Naive thymus-derived CD4-positive, alpha-beta T cell (primary cell): ENCODE results near the gene TM9SF4. TPM values are rescaled to one million over a fixed set of nuclear protein-coding genes. Genes with fewer than 3 reads are reported as not detected.

Source experiments
- ATAC-seq: fragments of 150-1000 bp; cut with Tn5 transposase; 2 replicates; pipeline ENCODE4 v1.10.0; 2021; ENCODE audit warnings: mild to moderate bottlenecking, moderate library complexity
- CTCF ChIA-PET: fragments of 350-600 bp; sonication (Branson Sonifier 250); formaldehyde crosslinking; loops from one replicate; lab custom pipeline; 2021; ENCODE audit warnings: antibody characterized with exemption; lab: Charles Lee
- POLR2A ChIA-PET: fragments of 350-600 bp; sonication (Branson Sonifier 250); formaldehyde crosslinking; loops from one replicate; lab custom pipeline; 2021; ENCODE audit warnings: antibody characterized with exemption, inconsistent platforms; lab: Charles Lee
- DNase-seq, 9 donors: peaks; one replicate each; pipeline versions ENCODE4 v3.0.0 to v3.0.0-alpha.2; 2020 to 2022; ENCODE audit warnings: mixed read lengths in 1 of 9
- H3K27ac ChIP-seq: one replicate; pipeline ENCODE4 v1.7.0; 2013; ENCODE audit warnings: mild to moderate bottlenecking, low read depth, low read length, moderate library complexity
- H3K27me3 ChIP-seq, 2 donors: one replicate each; pipeline ENCODE4 v1.7.0; 2013; ENCODE audit warnings: low read length in 2 of 2, mild to moderate bottlenecking in 2 of 2, moderate library complexity in 2 of 2; ENCODE audit not compliant: control insufficient read depth in 2 of 2, insufficient read depth in 2 of 2
- H3K36me3 ChIP-seq, 3 experiments: 1 replicate in 2 of 3; 2 replicates in 1 of 3; pipeline ENCODE4 v1.7.0; 2013; ENCODE audit warnings: low read length in 3 of 3, mild to moderate bottlenecking in 3 of 3, moderate library complexity in 1 of 3; ENCODE audit not compliant: insufficient read depth in 3 of 3, control insufficient read depth in 2 of 3
- H3K4me1 ChIP-seq, 2 donors: one replicate each; pipeline ENCODE4 v1.7.0; 2013; ENCODE audit warnings: low read length in 2 of 2, mild to moderate bottlenecking in 2 of 2, moderate library complexity in 1 of 2; ENCODE audit not compliant: control insufficient read depth in 2 of 2, insufficient read depth in 2 of 2
- H3K4me3 ChIP-seq: 2 replicates; pipeline ENCODE4 v1.7.0; 2013; ENCODE audit warnings: mild to moderate bottlenecking, low read length
- H3K9me3 ChIP-seq, 3 experiments: 1 replicate in 2 of 3; 2 replicates in 1 of 3; pipeline ENCODE4 v1.7.0; 2013; ENCODE audit warnings: low read length in 3 of 3; ENCODE audit not compliant: control insufficient read depth in 2 of 3
- H3K27ac Mint-ChIP-seq, 9 donors: one replicate each; pipeline ENCODE4 v1.8.0; 2020 to 2022; ENCODE audit warnings: mixed read lengths in 9 of 9, mild to moderate bottlenecking in 8 of 9, moderate library complexity in 5 of 9, inconsistent platforms in 2 of 9
- H3K27me3 Mint-ChIP-seq, 5 donors: one replicate each; pipeline ENCODE4 v1.8.0; 2021 to 2022; ENCODE audit warnings: mixed read lengths in 5 of 5, mild to moderate bottlenecking in 1 of 5
- H3K36me3 Mint-ChIP-seq, 5 donors: one replicate each; pipeline ENCODE4 v1.8.0; 2020 to 2022; ENCODE audit warnings: mixed read lengths in 5 of 5, mild to moderate bottlenecking in 3 of 5, inconsistent platforms in 1 of 5
- H3K4me1 Mint-ChIP-seq, 7 donors: one replicate each; pipeline ENCODE4 v1.8.0; 2020 to 2022; ENCODE audit warnings: mixed read lengths in 7 of 7, mild to moderate bottlenecking in 3 of 7, inconsistent platforms in 1 of 7
- H3K4me3 Mint-ChIP-seq, 10 donors: one replicate each; pipeline ENCODE4 v1.8.0; 2020 to 2022; ENCODE audit warnings: mild to moderate bottlenecking in 10 of 10, mixed read lengths in 10 of 10, moderate library complexity in 6 of 10, inconsistent platforms in 2 of 10
- H3K9me3 Mint-ChIP-seq, 11 donors: one replicate each; pipeline ENCODE4 v1.8.0; 2020 to 2022; ENCODE audit warnings: mixed read lengths in 11 of 11, mild to moderate bottlenecking in 4 of 11, inconsistent platforms in 1 of 11, moderate library complexity in 1 of 11
- intact Hi-C, 2 donors: fragments of 100-400 bp; cut with micrococcal nuclease; formaldehyde crosslinking; loops; one replicate each; pipeline ENCODE4 v1.15.1; 2023
- polyA plus RNA-seq, 2 donors: library from polyadenylated mRNA; unstranded; fragments of 300-500 nt; fragmentation: Illumina TruSeq; gene quantifications; one replicate each; pipeline ENCODE4 v1.2.3, GENCODE V29; 2021
- total RNA-seq, 6 experiments: library from RNA in 5 of 6; stranded (reverse) in 5 of 6; gene quantifications; 1 replicate in 5 of 6; 2 replicates in 1 of 6; pipeline ENCODE4 v1.2.3 and lab custom pipeline; 2021 to 2026

Gene TM9SF4
- total and polyA plus RNA-seq, 7 experiments from 2014 or later: 31.2 to 61.0 (median 41.5) TPM

DNA sequence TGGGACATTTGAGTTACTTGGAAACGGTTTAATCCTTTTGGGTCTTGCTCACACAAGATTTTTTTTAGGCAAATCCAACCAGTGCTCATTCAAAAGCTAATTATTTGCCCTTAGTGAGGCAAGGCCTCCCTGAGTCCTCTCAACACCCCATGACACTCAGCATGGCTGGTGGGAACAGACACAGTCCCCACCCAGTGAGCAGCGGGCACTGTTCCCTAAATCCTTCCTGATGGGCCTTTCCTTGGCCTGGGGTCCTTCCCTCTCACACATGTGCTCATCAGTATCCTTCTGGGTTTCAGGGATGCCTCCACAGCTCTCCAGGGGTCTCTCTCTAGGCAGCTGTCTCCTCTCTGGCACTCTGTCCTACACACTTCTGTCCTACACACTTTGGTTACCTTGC, 70.0 kb downstream of the TM9SF4 start:
- DNase-seq: no peak
- Histone ChIP-seq H3K4me1 (no peaks in the 10 kb centered on the region), H3K4me3 (no peak overlapping the region), H3K36me3 (no peaks in the 10 kb centered on the region), H3K27me3 (no peaks in the 10 kb centered on the region), H3K27ac (no peak overlapping the region), H3K9me3 (no peaks in the 10 kb centered on the region)
- no peak overlapping the region for H3K27ac Mint-ChIP-seq
- peaks cover 0 to 4% (median 2%) of the 10 kb centered on the region in 5 donors for H3K36me3 Mint-ChIP-seq
- no peaks in the 10 kb centered on the region for H3K9me3 Mint-ChIP-seq
- H3K27me3 Mint-ChIP-seq: no peaks in the 10 kb centered on the region
- ChIA-PET POLR2A (no interaction called here), CTCF (no interaction called here)
- intact Hi-C loops: no loop called here
- peaks cover 0 to 3% (median 0%) of the 10 kb centered on the region in 7 donors for H3K4me1 Mint-ChIP-seq
- no peak for ATAC-seq
- H3K4me3 Mint-ChIP-seq: no peak overlapping the region

DNA sequence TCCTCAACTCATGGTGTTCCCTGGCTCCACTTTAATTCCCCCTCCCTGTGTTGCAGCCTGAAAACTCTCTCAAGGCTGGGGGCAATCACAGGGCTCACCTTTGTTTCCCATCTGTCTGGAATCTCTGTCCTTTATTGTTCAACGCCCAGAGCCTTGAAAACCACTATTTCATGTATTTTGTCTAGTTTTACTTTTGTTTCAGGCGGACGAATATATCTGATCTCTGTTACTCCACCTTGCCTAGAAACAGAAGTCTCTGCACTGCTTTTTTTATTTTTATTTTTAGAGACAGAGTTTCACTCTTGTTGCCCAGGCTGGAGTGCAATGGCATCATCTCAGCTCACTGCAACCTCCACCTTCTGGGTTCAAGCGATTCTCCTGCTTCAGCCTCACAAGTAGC, 70.4 kb downstream of the TM9SF4 start:
- H3K27me3 ChIP-seq: no peaks in the 10 kb centered on the region
- intact Hi-C loops: no loop called here
- Mint-ChIP-seq H3K9me3 (no peaks in the 10 kb centered on the region), H3K4me1 (peaks cover 0 to 6% (median 2%) of the 10 kb centered on the region in 7 donors), H3K4me3 (no peak overlapping the region), H3K36me3 (peaks cover 0 to 4% (median 2%) of the 10 kb centered on the region in 5 donors), H3K27me3 (no peaks in the 10 kb centered on the region), H3K27ac (no peak overlapping the region)
- no peak for DNase-seq
- H3K36me3 ChIP-seq: no peaks in the 10 kb centered on the region
- no peaks in the 10 kb centered on the region for H3K4me1 ChIP-seq
- ChIA-PET POLR2A (no interaction called here), CTCF (interaction anchor here (0.7 kb wide), 1 partner anchor 11 kb away, joined by 3 read pairs; no protein-coding TSS in a partner anchor)
- H3K9me3 ChIP-seq: no peaks in the 10 kb centered on the region
- no peak for ATAC-seq
- no peak overlapping the region for H3K4me3 ChIP-seq
- no peak overlapping the region for H3K27ac ChIP-seq

- Mint-ChIP-seq H3K4me3 (no peak overlapping the region), H3K4me1 (peaks cover 0 to 10% (median 7%) of the 10 kb centered on the region in 7 donors), H3K9me3 (peaks cover 0 to 2% (median 0%) of the 10 kb centered on the region in 11 donors), H3K27ac (no peak overlapping the region), H3K36me3 (peaks cover 0 to 7% (median 2%) of the 10 kb centered on the region in 5 donors), H3K27me3 (no peaks in the 10 kb centered on the region)
- ATAC-seq (no peak), DNase-seq (no peak)
- intact Hi-C loops: no loop called here
- H3K27ac ChIP-seq: no peak overlapping the region
- no peaks in the 10 kb centered on the region for H3K9me3 ChIP-seq
- CTCF ChIA-PET: no interaction called here
- H3K4me3 ChIP-seq: no peak overlapping the region
- no peaks in the 10 kb centered on the region for H3K4me1 ChIP-seq
- H3K27me3 ChIP-seq: no peaks in the 10 kb centered on the region
- no peaks in the 10 kb centered on the region for H3K36me3 ChIP-seq
- POLR2A ChIA-PET: no interaction called here
Measured at GRCh38 chr20:32181606-32182005, 72.1 kb downstream of the TM9SF4 start.

DNA sequence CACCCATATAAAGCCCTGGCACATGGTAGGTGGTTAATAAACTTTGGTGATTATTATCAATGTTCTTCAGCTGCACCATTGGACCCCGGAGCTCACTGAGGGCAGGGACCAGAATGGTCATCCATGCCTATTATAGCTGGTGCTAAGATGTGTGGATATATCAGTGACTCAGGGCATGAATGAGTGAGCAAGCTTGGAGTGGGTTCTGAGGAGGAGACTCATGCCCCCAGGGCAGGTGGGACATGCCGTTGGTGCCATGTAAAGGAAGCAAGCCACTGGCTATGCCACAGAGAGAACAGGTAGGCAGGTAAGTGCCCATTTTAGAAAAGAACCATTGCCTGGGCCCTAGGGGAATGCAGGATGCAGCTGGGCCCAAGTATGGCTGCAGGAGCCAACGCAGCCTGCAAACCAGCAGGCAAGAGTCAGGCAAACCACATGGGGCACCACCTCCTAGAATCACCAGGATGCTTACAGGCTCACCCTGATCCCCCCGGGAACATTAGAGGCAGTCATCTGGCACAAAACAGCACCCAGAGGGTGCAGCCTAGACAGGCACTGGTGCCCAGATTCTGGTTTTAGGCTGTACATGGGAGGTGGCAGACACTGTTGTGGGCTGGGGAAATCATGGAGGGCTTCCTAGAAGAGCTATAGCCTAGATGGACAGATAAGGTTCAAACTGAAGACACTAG, 74.6 kb downstream of the TM9SF4 start:
- Mint-ChIP-seq H3K27me3 (no peaks in the 10 kb centered on the region), H3K9me3 (peaks cover 0 to 2% (median 0%) of the 10 kb centered on the region in 11 donors), H3K36me3 (peaks cover 0 to 7% (median 0%) of the 10 kb centered on the region in 5 donors), H3K4me3 (no peak overlapping the region), H3K27ac (no peak overlapping the region), H3K4me1 (peaks cover 3 to 30% (median 15%) of the 10 kb centered on the region in 7 donors)
- peaks cover 5 to 14% of the 10 kb centered on the region in 2 donors for H3K4me1 ChIP-seq
- no peak overlapping the region for H3K4me3 ChIP-seq
- no peak overlapping the region for H3K27ac ChIP-seq
- DNase-seq: no peak
- no peaks in the 10 kb centered on the region for H3K36me3 ChIP-seq
- ChIA-PET POLR2A (interaction anchor here (0.7 kb wide), 1 partner anchor 182 kb away, joined by 3 read pairs; no protein-coding TSS in a partner anchor), CTCF (interaction anchor here (0.6 kb wide), 1 partner anchor 511 kb away, joined by 3 read pairs; no protein-coding TSS in a partner anchor)
- no peak for ATAC-seq
- H3K9me3 ChIP-seq: no peaks in the 10 kb centered on the region
- no peaks in the 10 kb centered on the region for H3K27me3 ChIP-seq
- intact Hi-C loops: no loop called here

DNA sequence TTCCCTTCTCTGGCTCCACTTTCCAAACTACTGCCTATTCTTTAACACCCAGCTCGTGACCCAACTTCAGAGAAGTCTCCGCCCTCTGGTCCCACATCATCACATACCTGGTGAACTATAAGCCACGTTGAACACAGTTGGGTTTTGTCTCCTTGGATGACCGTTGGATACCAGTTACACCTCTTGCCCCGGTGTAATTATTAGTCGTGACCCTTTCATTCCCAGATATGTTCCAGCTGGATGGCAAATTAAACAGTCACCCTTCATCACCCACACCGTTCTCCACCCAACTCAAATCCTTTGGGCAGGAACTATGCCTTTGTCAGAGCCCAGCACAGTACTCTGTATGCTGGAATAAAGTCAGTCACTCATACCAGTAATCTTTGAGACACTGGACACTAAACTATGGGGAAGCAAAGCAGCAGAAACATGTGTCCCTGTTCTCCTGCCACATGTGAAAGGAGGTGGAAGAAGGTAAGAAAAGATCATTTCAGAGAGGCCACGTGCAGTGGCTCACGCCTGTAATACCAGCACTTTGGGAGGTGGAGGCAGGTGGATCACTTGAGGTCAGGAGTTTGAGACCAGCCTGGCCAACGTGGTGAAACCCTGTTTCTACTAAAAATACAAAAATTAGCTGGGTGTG, 75.6 kb downstream of the TM9SF4 start:
- Mint-ChIP-seq H3K9me3 (peaks cover 0 to 2% (median 0%) of the 10 kb centered on the region in 11 donors), H3K36me3 (peaks cover 0 to 4% (median 0%) of the 10 kb centered on the region in 5 donors), H3K27me3 (no peaks in the 10 kb centered on the region), H3K27ac (no peak overlapping the region), H3K4me1 (peaks cover 5 to 37% (median 19%) of the 10 kb centered on the region in 7 donors), H3K4me3 (no peak overlapping the region)
- no peak for DNase-seq
- Histone ChIP-seq H3K4me1 (peaks cover 10 to 18% of the 10 kb centered on the region in 2 donors), H3K9me3 (no peaks in the 10 kb centered on the region), H3K27ac (no peak overlapping the region), H3K36me3 (no peaks in the 10 kb centered on the region), H3K27me3 (no peaks in the 10 kb centered on the region), H3K4me3 (no peak overlapping the region)
- POLR2A ChIA-PET: no interaction called here
- CTCF ChIA-PET: no interaction called here
- ATAC-seq: no peak
- intact Hi-C loops: no loop called here

DNA sequence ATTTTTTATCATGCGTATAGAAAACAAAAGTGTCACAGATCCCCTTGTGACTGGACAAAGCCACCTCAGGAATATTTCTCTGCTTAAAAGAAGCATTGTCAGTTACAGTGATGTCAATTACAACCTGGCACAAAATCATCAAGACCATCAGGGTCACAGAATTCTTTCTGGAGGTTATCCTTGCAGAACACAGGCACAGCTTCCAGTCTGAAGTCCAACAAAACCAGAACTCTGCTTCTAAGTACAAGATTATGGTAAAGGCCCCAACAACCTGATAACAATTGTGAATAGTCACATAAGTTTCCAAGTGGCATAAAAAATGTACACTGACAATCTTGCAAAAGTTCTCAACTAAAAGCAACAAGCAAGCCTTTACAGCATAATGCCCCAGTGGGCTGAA, 77.0 kb downstream of the TM9SF4 start:
- peak overlapping the region in 1 of 9 donors; percentile 15 for H3K27ac Mint-ChIP-seq
- H3K4me1 ChIP-seq: peaks cover 10 to 18% of the 10 kb centered on the region in 2 donors
- POLR2A ChIA-PET: no interaction called here

More for the DNA sequence above, 77.0 kb downstream of the TM9SF4 start:
- intact Hi-C loops: no loop called here
- ATAC-seq: no peak
- H3K9me3 ChIP-seq: no peaks in the 10 kb centered on the region
- no peak overlapping the region for H3K4me3 Mint-ChIP-seq
- H3K9me3 Mint-ChIP-seq: peaks cover 0 to 2% (median 0%) of the 10 kb centered on the region in 11 donors
- no peak overlapping the region for H3K27ac ChIP-seq
- CTCF ChIA-PET: no interaction called here
- H3K27me3 Mint-ChIP-seq: no peaks in the 10 kb centered on the region
- H3K36me3 Mint-ChIP-seq: peaks cover 0 to 4% (median 0%) of the 10 kb centered on the region in 5 donors
- H3K36me3 ChIP-seq: no peaks in the 10 kb centered on the region
- peaks cover 9 to 44% (median 26%) of the 10 kb centered on the region in 7 donors for H3K4me1 Mint-ChIP-seq
- no peaks in the 10 kb centered on the region for H3K27me3 ChIP-seq
- DNase-seq: no peak
- H3K4me3 ChIP-seq: no peak overlapping the region
